HL-60 (cell line): ENCODE data around the gene CASS4.

Experiments used
- GABPA ChIP-seq: IDR thresholded peaks from 2 replicates; pipeline ENCODE4 v1.6.1; 2012; ENCODE audit warnings: low read depth
- POLR2AphosphoS5 ChIP-seq: IDR thresholded peaks from 2 replicates; pipeline ENCODE4 v1.6.1; 2012; ENCODE audit warnings: low read depth
- SPI1 ChIP-seq: IDR thresholded peaks from 2 replicates; pipeline ENCODE4 v1.6.1; 2012; ENCODE audit warnings: low read depth, mild to moderate bottlenecking, borderline replicate concordance
- TF ChIP-seq, protein P1 (sequence below): IDR thresholded peaks from one replicate; pipeline ENCODE4 v1.5.1; 2011; ENCODE audit warnings: low read length, control low read depth, inconsistent platforms; ENCODE audit not compliant: insufficient read depth
- TF ChIP-seq, protein P2 (sequence below): IDR thresholded peaks from 2 replicates; pipeline ENCODE4 v1.6.1; 2012; ENCODE audit warnings: low read depth; ENCODE audit not compliant: insufficient replicate concordance

GRCh38 chr20:56449459-56449858 lies 37.4 kb downstream of the CASS4 start:
- TF ChIP-seq, protein P1, sequence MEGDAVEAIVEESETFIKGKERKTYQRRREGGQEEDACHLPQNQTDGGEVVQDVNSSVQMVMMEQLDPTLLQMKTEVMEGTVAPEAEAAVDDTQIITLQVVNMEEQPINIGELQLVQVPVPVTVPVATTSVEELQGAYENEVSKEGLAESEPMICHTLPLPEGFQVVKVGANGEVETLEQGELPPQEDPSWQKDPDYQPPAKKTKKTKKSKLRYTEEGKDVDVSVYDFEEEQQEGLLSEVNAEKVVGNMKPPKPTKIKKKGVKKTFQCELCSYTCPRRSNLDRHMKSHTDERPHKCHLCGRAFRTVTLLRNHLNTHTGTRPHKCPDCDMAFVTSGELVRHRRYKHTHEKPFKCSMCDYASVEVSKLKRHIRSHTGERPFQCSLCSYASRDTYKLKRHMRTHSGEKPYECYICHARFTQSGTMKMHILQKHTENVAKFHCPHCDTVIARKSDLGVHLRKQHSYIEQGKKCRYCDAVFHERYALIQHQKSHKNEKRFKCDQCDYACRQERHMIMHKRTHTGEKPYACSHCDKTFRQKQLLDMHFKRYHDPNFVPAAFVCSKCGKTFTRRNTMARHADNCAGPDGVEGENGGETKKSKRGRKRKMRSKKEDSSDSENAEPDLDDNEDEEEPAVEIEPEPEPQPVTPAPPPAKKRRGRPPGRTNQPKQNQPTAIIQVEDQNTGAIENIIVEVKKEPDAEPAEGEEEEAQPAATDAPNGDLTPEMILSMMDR: no peak
- TF ChIP-seq POLR2AphosphoS5: no peak
- TF ChIP-seq, protein P2, sequence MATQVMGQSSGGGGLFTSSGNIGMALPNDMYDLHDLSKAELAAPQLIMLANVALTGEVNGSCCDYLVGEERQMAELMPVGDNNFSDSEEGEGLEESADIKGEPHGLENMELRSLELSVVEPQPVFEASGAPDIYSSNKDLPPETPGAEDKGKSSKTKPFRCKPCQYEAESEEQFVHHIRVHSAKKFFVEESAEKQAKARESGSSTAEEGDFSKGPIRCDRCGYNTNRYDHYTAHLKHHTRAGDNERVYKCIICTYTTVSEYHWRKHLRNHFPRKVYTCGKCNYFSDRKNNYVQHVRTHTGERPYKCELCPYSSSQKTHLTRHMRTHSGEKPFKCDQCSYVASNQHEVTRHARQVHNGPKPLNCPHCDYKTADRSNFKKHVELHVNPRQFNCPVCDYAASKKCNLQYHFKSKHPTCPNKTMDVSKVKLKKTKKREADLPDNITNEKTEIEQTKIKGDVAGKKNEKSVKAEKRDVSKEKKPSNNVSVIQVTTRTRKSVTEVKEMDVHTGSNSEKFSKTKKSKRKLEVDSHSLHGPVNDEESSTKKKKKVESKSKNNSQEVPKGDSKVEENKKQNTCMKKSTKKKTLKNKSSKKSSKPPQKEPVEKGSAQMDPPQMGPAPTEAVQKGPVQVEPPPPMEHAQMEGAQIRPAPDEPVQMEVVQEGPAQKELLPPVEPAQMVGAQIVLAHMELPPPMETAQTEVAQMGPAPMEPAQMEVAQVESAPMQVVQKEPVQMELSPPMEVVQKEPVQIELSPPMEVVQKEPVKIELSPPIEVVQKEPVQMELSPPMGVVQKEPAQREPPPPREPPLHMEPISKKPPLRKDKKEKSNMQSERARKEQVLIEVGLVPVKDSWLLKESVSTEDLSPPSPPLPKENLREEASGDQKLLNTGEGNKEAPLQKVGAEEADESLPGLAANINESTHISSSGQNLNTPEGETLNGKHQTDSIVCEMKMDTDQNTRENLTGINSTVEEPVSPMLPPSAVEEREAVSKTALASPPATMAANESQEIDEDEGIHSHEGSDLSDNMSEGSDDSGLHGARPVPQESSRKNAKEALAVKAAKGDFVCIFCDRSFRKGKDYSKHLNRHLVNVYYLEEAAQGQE: no peak
- no peak for TF ChIP-seq GABPA
- TF ChIP-seq SPI1: no peak
